HG02642 (cell line): ENCODE measurements around the gene ZNRF1.
A peak's percentile ranks its signal among the peaks of the same experiment; 100 is the strongest.
"Not testable (repeated sequence)": the region's sequence is repeated elsewhere in the genome, so short reads cannot be mapped to it uniquely, and the experiment has no call there.

Experiments
- ATAC-seq: cut with Tn5 transposase; IDR thresholded peaks from one replicate; pipeline ENCODE4 v1.9.1; 2021; ENCODE audit warnings: mild to moderate bottlenecking; ENCODE audit not compliant: unreplicated experiment, poor library complexity

ZNRF1 gene

DNA sequence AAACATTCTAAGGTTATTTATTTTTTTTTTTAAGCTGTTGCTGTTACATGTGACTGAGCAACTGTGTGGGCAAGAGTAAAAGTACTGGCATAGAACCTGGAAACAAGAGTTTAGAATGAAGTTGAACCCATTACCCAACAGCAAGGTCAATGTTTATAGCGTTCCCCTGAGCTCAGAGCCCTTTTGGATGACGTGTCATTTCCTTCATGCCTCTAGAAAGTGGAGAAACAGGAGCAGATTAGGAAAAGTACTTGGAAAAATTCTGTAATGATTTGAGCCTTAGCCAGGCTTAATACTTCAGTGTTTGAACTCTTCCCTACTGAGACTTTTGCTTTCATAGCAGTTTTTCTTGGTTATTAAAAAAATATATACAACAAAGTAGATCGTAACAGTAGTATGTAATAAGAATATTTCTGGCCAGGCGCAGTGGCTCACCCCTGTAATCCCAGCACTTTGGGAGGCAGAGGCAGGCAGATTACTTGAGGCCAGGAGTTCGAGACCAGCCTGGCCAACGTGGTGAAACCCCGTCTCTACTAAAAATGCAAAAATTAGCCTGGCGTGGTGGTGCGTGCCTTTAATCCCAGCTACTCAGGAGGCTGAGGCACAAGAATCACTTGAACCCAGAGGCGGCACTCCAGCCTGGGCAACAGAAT lies 27.5 kb downstream of the ZNRF1 start:
- not testable (repeated sequence) for ATAC-seq

DNA sequence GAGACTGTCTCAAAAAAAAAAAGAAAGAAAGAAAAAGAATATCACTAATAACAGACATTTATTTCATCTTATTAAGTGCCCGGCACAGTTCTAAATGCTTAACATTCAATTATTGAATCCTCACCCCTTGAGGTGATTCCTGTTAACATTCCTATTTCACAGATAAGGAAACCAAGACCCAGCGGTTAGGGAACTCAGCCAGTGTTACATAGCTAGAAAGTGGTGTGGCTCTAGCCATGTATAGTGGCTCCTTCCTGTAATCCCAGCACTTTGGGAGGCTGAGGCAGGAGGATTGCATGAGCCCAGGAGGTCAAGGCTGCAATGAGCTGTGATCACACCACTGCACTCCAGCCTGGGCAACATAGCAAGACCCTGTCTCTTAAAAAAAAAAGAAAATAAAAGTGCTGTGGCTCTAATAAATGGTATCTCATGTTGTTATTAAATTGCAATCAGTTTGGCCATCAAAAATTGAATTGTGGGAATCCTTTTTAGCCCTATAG lies 28.1 kb downstream of the ZNRF1 start:
- ATAC-seq = no peak

DNA sequence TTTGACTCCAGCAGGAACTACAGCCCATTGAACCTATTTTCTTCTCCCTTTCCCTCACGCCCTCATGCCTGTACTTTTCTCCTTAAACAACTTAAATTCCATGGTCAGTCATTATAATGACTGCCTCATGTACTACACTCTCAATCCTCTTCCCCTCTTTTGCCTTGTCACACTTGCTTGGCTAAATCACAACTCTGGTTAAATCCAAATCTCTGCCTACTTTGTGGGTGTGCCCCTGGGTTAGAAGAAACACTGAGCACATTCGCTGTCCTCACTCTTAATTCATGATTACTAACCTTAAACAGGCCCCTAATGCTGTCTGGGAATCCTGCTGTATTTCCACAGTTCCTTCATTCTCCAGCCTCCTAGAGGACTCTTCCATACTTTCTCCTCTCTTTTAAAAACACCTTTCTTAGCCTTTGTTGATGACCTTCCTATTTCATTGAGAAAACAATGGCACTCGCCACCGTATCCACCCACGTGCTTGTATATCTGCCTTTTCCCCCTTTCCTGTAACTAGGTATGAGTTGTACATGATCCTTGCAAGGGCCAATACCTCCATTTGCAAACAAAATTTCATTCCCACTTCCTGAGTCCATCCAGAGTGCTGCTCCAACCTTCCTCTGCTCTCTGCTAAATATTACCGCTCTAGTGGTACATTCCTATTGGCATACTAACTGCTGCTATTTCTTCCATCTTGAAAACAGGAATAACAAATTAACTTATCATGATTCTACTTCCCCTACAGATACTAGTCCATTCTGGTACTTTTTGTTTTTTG lies 28.9 kb downstream of the ZNRF1 start:
- ATAC-seq = no peak

- no peak for ATAC-seq
Measured at GRCh38 chr16:75028544-75029135, 29.8 kb downstream of the ZNRF1 start.

GRCh38 chr16:75029854-75030253 lies 31.0 kb downstream of the ZNRF1 start:
- ATAC-seq = no peak

- no peak for ATAC-seq
Measured at GRCh38 chr16:75032655-75033054, 33.8 kb downstream of the ZNRF1 start.

DNA sequence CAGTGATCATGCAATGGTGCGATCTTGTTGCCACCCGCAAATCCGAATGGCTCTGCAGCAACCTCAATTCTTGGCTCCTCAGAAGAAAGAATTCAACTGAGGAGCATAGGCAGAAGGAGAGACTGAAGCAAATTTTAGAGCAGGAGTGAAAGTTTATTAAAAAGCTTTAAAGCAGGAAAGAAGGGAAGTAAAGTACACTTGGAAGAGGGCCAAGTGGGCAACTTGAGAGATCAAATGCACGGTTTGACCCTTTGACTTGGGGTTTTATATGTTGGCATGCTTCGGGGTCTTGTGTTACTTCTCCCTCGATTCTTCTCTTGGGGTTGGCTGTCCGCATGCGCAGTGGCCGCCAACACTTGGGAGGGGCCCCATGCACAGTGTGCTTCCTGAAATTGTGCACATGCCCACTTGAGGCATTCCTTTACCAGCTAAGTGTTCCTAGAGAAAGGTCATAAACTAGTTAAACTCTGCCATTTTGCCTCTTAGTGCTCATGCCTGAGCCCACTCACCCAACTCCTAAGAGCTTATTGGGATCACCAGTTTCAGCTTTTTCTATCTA lies 36.7 kb downstream of the ZNRF1 start:
- no peak for ATAC-seq

DNA sequence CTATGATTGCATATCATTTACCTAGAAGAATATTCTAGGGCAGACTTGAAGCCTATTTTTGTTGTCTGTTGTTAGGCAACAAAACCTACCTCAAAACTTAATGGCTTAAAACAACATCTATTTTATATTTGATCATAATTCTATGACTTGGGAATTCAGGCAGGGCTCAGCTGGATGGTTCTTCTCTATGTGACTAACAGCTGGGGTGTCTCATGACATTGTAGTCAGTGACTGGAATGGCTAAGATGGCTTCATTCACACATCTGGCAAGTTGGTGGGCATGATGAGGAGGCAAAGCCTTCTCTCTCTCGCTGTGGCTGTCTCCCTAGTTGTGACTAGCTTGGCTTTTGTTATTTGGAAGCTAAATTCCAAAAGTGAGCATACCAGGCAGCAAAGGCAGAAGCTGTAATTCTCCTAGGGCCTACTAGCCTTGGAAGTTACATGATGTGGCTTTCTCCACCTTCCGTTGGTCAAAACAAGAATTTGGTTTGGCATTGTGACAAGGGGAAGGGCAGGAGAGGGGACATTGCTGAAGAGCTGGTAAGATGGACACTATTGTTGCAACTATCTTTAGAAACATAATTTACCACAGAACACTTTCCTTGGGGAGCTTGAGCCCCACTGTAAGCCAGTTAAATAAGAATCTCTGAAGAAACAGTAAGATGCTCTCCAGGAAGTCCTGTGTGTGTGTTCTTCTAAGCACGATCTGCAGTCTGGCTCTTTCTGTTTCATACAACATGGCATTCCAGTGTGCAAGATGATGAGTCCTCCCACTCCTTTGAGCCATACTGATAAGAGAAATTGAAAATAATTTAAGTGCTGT lies 39.4 kb downstream of the ZNRF1 start:
- no peak for ATAC-seq

- ATAC-seq = no peak
Measured at GRCh38 chr16:75039941-75040340, 41.1 kb downstream of the ZNRF1 start.

DNA sequence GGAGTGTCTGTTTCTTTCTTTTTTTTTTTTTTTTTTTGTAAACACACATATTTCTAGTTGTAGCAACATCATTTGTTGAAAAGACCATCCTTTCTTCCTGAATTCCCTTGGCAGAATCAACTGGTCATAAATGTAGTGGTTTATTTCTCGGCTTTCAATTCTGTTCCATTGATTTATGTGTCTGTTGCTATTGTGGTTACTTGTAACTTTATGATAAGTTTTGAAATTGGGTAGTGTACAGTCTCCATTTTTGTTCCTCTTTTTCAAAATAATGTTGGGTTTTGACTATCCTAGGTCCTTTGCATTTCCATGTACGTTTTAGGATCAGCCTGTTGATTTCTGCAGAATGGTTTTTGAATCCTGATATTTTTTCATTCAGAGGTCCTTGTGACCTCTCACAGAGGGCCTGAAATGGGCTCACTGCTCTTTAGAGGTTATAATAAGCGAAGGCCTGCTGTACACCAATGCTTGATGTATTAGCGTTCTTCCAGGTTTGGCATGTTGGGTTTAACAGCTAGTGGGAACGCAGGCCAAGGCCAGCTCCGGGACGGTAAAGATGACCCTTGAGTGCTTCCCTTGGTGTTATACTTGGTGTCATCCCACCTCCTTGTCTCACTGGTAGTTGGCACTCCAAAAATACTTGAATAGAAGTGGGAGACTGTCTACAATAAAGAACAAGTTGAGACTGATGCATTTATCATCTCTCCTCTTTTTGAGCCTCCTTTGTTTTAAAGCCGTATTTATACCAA lies 43.8 kb downstream of the ZNRF1 start:
- ATAC-seq = peak; percentile 29

DNA sequence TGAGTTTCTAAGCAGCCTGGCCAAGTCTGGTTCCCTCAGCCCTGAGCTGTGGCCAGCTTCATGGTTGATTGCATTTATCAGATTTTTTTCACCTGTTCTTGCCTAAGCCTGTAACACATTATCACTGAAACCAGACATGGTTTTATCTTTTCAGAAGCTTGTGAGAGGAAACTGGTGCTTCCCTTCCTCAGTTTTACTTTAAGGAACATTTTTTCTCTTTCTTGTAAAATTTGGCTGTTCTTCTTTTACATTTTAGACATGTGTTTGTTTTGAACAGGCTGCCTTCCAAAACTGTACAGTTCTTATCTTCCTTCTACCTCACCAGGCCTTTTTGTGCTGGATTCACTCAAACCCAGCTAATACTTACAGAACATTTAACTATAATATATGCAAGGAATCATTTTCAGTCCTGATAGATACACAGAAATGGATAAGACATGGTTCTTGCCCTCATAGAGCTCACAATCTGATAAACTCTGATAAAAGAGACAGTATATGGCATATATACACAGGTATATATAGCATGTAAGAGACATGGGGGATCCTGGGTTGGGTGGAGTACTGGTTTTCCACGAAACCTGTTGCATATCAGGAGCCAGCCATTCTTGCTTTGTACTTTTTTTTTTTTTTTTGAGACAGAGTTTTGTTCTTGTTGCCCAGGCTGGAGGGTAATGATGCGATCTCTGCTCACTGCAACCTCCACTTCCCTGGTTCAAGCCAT lies 44.5 kb downstream of the ZNRF1 start:
- peak; percentile 69 for ATAC-seq

DNA sequence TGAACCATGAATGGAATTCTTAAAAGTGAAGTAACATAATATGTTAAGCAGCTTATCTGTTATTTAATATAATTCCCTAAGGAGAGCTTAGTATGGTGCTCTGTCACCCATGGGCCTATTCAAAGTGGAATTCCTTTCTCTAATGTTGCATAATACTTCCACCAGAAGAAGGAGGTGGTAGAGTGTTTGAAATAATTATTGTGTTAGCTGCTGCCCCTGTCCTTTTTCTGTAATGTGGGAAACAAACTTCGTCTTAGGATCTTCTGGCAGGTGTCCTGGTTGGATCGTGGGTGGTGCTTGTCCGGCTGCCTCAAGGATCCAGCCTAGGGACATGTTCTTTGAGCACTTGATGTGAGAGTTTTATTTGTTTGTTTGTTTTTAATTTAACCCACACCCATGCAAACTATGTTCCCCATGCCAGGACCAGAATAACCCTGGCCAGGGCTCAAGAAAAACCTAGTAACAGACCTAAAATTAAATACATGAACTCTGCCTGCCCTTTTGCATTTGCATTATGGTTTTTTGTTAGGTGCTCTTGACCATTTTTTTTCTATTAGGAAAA lies 46.1 kb downstream of the ZNRF1 start:
- no peak for ATAC-seq

DNA sequence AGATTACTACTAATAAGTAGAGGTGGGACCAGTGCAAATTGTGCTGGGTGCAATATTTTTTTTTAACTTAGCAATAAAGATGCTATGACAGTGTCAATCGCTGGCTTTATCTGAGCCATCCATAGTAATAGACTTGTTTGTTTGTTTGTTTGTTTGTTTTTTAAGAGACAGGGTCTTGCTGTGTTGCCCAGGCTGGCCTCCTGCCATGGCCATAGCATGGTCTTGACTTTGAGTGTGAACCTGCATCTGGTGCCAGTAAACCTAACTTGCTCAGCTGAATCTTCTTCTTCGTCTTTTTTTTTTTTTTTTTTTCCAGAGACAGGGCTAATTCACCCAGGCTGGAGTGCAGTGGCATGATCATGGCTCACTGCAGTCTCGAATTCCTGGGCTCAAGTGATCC lies 46.6 kb downstream of the ZNRF1 start:
- ATAC-seq = no peak

DNA sequence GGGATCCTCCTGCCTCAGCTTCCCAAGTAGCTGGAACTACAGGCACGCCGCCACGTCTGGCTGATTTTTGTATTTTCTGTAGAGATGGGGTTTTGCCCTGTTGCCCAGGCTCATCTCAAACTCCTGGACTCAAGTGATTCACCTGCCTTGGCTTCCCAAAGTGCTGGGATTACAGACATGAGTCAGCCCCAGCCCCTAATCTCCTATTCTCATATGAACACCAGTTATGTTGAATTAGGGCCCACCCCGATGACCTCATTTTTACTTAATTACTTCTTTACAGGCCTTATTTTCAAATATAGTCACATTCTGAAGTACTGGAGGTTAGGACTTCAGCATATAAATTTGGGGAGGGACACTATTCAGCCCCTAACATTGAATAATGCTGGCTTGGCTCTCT lies 49.2 kb downstream of the ZNRF1 start:
- ATAC-seq = no peak

- ATAC-seq = no peak
Measured at GRCh38 chr16:75048530-75048929, 49.7 kb downstream of the ZNRF1 start.

DNA sequence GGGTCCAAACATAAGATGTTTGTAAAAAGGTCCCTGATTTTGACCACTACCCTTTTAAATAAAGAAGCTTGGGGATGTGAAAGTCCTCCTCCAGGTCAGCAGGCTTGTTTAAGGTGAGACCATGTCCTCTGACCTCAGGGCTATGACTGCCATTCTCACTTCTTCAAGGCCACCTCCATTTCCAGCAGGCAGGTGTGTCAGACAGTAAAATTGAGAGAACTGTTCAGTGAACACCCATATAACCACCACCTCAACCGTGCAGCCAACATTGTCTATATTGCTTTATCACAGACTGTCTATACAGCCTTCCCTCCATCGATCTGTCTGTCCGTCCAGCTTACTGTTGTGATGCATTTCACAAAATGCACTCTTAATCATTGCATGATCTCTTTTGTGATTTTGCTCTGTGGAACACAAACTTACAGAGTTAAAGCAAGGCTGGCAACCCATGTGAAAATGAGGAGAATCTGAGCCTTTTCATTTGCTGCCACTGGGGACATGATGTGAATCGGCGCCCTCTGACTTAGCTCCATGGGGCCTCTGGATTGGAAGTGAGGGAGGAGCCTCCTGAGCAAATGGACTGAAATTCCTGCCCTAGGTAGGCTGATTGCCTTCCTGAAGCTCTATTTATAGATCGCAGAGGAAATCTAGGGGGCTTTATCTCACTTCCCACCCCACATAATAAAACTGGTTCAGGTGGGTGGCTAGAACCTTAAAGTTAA lies 53.8 kb downstream of the ZNRF1 start:
- no peak for ATAC-seq

GRCh38 chr16:75053791-75054555 lies 55.1 kb downstream of the ZNRF1 start:
- ATAC-seq = no peak
